ENCODE measurements around the gene GATAD2B. TPM values are rescaled to one million over a fixed set of nuclear protein-coding genes. Genes with fewer than 3 reads are reported as not detected.

The GATAD2B gene
- total and polyA plus RNA-seq, 2 of the 4 experiments (the other 2 are of a cell fraction) = 3.8 to 6.2 TPM

DNA sequence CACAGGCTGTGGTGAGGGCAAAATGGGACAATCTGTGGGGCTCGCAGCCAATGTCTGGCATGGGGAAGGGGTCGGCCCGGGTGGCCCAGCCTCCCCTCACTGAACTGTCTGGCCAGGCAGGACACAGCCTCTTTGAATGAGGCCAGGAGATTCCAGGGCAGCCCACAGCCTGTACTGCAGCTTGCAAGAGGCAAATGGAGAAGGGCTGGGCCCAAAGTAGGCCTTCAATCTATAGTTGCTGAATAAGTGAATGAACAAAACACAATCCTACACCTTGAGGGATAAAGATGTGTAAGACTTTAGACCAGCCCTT lies 124.3 kb downstream of the GATAD2B start (continued):
- TF ChIP-seq, protein P1, sequence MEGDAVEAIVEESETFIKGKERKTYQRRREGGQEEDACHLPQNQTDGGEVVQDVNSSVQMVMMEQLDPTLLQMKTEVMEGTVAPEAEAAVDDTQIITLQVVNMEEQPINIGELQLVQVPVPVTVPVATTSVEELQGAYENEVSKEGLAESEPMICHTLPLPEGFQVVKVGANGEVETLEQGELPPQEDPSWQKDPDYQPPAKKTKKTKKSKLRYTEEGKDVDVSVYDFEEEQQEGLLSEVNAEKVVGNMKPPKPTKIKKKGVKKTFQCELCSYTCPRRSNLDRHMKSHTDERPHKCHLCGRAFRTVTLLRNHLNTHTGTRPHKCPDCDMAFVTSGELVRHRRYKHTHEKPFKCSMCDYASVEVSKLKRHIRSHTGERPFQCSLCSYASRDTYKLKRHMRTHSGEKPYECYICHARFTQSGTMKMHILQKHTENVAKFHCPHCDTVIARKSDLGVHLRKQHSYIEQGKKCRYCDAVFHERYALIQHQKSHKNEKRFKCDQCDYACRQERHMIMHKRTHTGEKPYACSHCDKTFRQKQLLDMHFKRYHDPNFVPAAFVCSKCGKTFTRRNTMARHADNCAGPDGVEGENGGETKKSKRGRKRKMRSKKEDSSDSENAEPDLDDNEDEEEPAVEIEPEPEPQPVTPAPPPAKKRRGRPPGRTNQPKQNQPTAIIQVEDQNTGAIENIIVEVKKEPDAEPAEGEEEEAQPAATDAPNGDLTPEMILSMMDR (conservative IDR thresholded peaks at IDR 0.05; ENCODE audit: low read depth, low read length) = no peak
- no peak for TF ChIP-seq BHLHE40 (IDR thresholded peaks at IDR 0.05; ENCODE audit: low read depth, low read length)
- TF ChIP-seq, protein P2, sequence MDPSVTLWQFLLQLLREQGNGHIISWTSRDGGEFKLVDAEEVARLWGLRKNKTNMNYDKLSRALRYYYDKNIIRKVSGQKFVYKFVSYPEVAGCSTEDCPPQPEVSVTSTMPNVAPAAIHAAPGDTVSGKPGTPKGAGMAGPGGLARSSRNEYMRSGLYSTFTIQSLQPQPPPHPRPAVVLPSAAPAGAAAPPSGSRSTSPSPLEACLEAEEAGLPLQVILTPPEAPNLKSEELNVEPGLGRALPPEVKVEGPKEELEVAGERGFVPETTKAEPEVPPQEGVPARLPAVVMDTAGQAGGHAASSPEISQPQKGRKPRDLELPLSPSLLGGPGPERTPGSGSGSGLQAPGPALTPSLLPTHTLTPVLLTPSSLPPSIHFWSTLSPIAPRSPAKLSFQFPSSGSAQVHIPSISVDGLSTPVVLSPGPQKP (IDR thresholded peaks at IDR 0.05; ENCODE audit: borderline replicate concordance, low read depth, low read length) = no peak
